CD4-positive, alpha-beta T cell (primary cell): ENCODE measurements around the gene SAP30L. TPM values are rescaled to one million over a fixed set of nuclear protein-coding genes. Genes with fewer than 3 reads are reported as not detected.

Experiments
- ATAC-seq: fragments of 200-7000 bp; cut with Tn5 transposase; one replicate; pipeline ENCODE4 v1.10.0; 2022; ENCODE audit warnings: mild to moderate bottlenecking; ENCODE audit not compliant: poor library complexity
- CTCF ChIA-PET: fragments of 350-600 bp; sonication (Branson Sonifier 250); formaldehyde crosslinking; loops from one replicate; lab custom pipeline; 2021; ENCODE audit warnings: antibody characterized with exemption, inconsistent platforms; lab: Charles Lee
- POLR2A ChIA-PET: fragments of 350-600 bp; sonication (Branson Sonifier 250); formaldehyde crosslinking; loops from one replicate; lab custom pipeline; 2021; ENCODE audit warnings: antibody characterized with exemption, inconsistent platforms; lab: Charles Lee
- DNase-seq, 14 experiments: peaks; one replicate each; pipeline ENCODE4 v3.0.0-alpha.2; 2013 to 2020; ENCODE audit warnings: mixed read lengths in 2 of 14
- H3K27ac ChIP-seq, 2 donors: one replicate each; pipeline versions ENCODE4 v1.5.1 to v1.7.0; 2013; ENCODE audit warnings: low read length in 2 of 2, low read depth in 1 of 2, mild to moderate bottlenecking in 1 of 2
- H3K27me3 ChIP-seq, 2 experiments: 1 replicate in 1 of 2; 2 replicates in 1 of 2; pipeline versions ENCODE4 v1.6.1 to v1.7.0; 2013; ENCODE audit warnings: low read length in 2 of 2, control low read depth in 1 of 2, mild to moderate bottlenecking in 1 of 2, moderate library complexity in 1 of 2; ENCODE audit not compliant: insufficient read depth in 2 of 2, control insufficient read depth in 1 of 2
- H3K36me3 ChIP-seq: one replicate; pipeline ENCODE4 v1.6.1; 2013; ENCODE audit warnings: low read length, control low read depth; ENCODE audit not compliant: insufficient read depth
- H3K4me1 ChIP-seq: one replicate; pipeline ENCODE4 v1.6.1; 2013; ENCODE audit warnings: low read length, control low read depth; ENCODE audit not compliant: insufficient read depth
- H3K4me3 ChIP-seq: one replicate; pipeline ENCODE4 v1.5.1; 2013; ENCODE audit warnings: mild to moderate bottlenecking, low read length, moderate library complexity
- H3K9me3 ChIP-seq, 2 experiments: 1 replicate in 1 of 2; 2 replicates in 1 of 2; pipeline versions ENCODE4 v1.6.1 to v1.7.0; 2013; ENCODE audit warnings: low read length in 2 of 2, mild to moderate bottlenecking in 2 of 2, control low read depth in 1 of 2, moderate library complexity in 1 of 2; ENCODE audit not compliant: control insufficient read depth in 1 of 2, insufficient read depth in 1 of 2
- H3K27ac Mint-ChIP-seq: one replicate; pipeline ENCODE4 v1.8.0; 2020; ENCODE audit warnings: mixed read lengths
- H3K27me3 Mint-ChIP-seq: one replicate; pipeline ENCODE4 v1.8.0; 2021; ENCODE audit warnings: mixed read lengths
- H3K36me3 Mint-ChIP-seq: one replicate; pipeline ENCODE4 v1.8.0; 2021; ENCODE audit warnings: low read depth, mixed read lengths
- H3K4me1 Mint-ChIP-seq: one replicate; pipeline ENCODE4 v1.8.0; 2021; ENCODE audit warnings: low read depth, mixed read lengths
- H3K4me3 Mint-ChIP-seq: one replicate; pipeline ENCODE4 v1.8.0; 2020; ENCODE audit warnings: mild to moderate bottlenecking, mixed read lengths
- H3K9me3 Mint-ChIP-seq: one replicate; pipeline ENCODE4 v1.8.0; 2020; ENCODE audit warnings: mixed read lengths
- CTCF ChIP-seq: fragments of 200-600 bp; IDR thresholded peaks from one replicate; pipeline ENCODE4 v1.8.0; 2022; ENCODE audit warnings: antibody characterized with exemption, mild to moderate bottlenecking
- intact Hi-C, 2 experiments: fragments of 100-400 bp; cut with DNase I in 1 of 2; cut with micrococcal nuclease in 1 of 2; formaldehyde crosslinking; loops; one replicate each; pipeline versions ENCODE4 v1.15.1 to v1.9.0; 2023 to 2025; cut with DNase I, micrococcal nuclease
- total RNA-seq, 174 experiments: library from RNA in 2 of 174; stranded (reverse) in 2 of 174; gene quantifications; one replicate each; pipeline ENCODE4 v1.2.3 and lab custom pipeline; 2021 to 2026

SAP30L gene
- total RNA-seq, 2 experiments from 2014 or later, result 32.2 to 33.6 TPM

- Histone ChIP-seq H3K9me3 (no peaks in the 10 kb centered on the region), H3K27ac (no peak overlapping the region), H3K4me3 (peak overlapping the region; percentile 27), H3K36me3 (peaks cover 6% of the 10 kb centered on the region), H3K27me3 (no peaks in the 10 kb centered on the region), H3K4me1 (peaks cover 9% of the 10 kb centered on the region)
- DNase-seq (peak; percentile 49 to 80 (median 60)), ATAC-seq (peak; percentile 99)
- Mint-ChIP-seq H3K4me3 (peak overlapping the region; percentile 54), H3K4me1 (peaks cover 14% of the 10 kb centered on the region), H3K9me3 (no peaks in the 10 kb centered on the region), H3K27ac (no peak overlapping the region), H3K27me3 (no peaks in the 10 kb centered on the region), H3K36me3 (peaks cover 13% of the 10 kb centered on the region)
- ChIA-PET POLR2A (interaction anchor here (0.6 to 1.2 kb wide), 3 partner anchors 10 to 333 kb away, joined by 3 to 4 read pairs (median 3); no protein-coding TSS in a partner anchor), CTCF (interaction anchor here (0.6 to 2.1 kb wide), 16 partner anchors 10 to 430 kb away, joined by 3 to 18 read pairs (median 3); partner anchors contain the start of genes FAM114A2 and MFAP3)
- peak; percentile 85 for TF ChIP-seq CTCF
- intact Hi-C loops, result loop anchor here (1.0 to 2.0 kb wide), 3 partner anchors 333 to 431 kb away; no protein-coding TSS in a partner anchor
These were observed 40.6 kb upstream of the SAP30L start for GRCh38 chr5:154405078-154405792.

- intact Hi-C loops, result no loop called here
- Mint-ChIP-seq H3K4me3 (no peak overlapping the region), H3K36me3 (peaks cover 22% of the 10 kb centered on the region), H3K9me3 (no peaks in the 10 kb centered on the region), H3K4me1 (peaks cover 14% of the 10 kb centered on the region), H3K27me3 (no peaks in the 10 kb centered on the region), H3K27ac (no peak overlapping the region)
- DNase-seq (no peak), ATAC-seq (no peak)
- TF ChIP-seq CTCF, result no peak
- ChIA-PET CTCF (interaction anchor here (0.6 to 2.1 kb wide), 4 partner anchors 66 to 431 kb away, joined by 3 to 18 read pairs (median 11); no protein-coding TSS in a partner anchor), POLR2A (interaction anchor here (1.0 kb wide), 1 partner anchor 334 kb away, joined by 3 read pairs; no protein-coding TSS in a partner anchor)
- no peak overlapping the region for H3K27ac ChIP-seq
- H3K27me3 ChIP-seq, result no peaks in the 10 kb centered on the region
- peaks cover 12% of the 10 kb centered on the region for H3K36me3 ChIP-seq
- H3K4me1 ChIP-seq, result peaks cover 9% of the 10 kb centered on the region
- H3K4me3 ChIP-seq, result no peak overlapping the region
- no peaks in the 10 kb centered on the region for H3K9me3 ChIP-seq
These were observed 39.6 kb upstream of the SAP30L start for GRCh38 chr5:154406231-154406630.

GRCh38 chr5:154406826-154407225 lies 39.0 kb upstream of the SAP30L start:
- Histone ChIP-seq H3K27ac (no peak overlapping the region), H3K4me3 (no peak overlapping the region), H3K36me3 (peaks cover 17% of the 10 kb centered on the region), H3K27me3 (no peaks in the 10 kb centered on the region), H3K9me3 (no peaks in the 10 kb centered on the region), H3K4me1 (peaks cover 9% of the 10 kb centered on the region)
- Mint-ChIP-seq H3K4me1 (peaks cover 14% of the 10 kb centered on the region), H3K36me3 (peaks cover 24% of the 10 kb centered on the region), H3K4me3 (no peak overlapping the region), H3K27me3 (no peaks in the 10 kb centered on the region), H3K27ac (no peak overlapping the region), H3K9me3 (no peaks in the 10 kb centered on the region)
- ChIA-PET POLR2A (no interaction called here), CTCF (no interaction called here)
- TF ChIP-seq CTCF, result no peak
- DNase-seq, result no peak
- ATAC-seq, result no peak
- intact Hi-C loops, result no loop called here
